ENCODE data around the gene PF4V1.

PF4V1 gene

GRCh38 chr4:73847526-73848182 is 5.4 kb upstream of the PF4V1 start:
- no peak for DNase-seq

DNA sequence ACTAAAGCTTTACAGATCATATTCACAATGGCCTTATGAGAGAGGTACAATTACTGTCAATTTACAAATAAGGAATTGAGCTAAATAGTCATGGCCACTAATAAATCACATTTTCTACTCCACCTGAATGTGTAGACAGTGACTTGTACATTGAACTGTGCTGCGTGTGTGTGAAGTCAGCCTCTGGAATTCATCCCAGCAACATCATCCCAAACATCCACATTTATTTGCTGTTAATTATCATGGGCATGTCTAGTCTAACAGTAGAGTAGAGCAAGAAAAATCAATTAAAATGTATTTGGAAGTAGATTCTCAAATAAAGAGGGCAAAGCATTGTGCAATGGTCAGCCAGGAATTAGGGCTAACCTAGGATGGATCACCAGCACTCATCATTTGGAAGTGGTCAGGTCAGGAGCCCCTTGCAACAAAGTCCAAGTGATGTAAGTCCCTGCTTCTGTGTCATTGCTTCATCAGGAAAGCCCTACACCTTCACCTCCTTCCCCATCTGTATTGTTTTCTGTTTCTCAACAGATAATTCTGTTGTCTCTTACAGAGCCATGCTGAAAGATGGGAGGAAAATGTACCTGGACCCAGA is 4.8 kb upstream of the PF4V1 start:
- no peak for DNase-seq

DNA sequence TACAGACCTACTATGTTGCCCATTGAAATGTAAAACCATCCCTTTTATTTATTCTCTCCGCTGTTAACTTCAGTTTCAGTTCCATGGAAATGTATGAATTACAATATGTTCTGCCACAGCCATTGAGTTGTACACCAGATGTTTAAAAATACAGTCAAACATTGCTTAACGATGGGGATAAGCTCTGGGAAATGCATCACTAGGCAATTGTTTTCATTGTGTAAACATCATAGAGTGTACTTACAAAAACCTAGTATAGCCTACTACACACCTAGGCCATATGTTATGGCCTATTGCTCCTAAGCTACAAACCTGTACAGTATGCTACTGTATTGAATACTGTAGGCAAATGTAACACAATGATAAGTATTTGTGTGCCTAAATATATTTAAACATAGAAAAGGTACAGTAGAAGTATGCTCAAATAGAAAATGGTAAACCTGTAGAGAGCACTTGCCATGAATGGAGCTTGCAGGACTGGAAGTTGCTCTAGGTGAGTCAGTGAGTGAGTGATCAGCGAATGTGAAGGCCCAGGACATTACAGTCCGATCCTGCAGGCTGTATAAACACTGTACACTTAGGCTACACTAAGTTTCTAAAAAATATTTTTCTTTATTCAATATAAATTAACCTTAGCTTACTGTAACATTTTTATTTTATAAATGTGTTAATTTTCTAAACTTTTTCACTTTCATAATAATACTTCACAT is 2.7 kb upstream of the PF4V1 start:
- no peak for DNase-seq

- no peak for DNase-seq
Measured at GRCh38 chr4:73851293-73851692, 1.8 kb upstream of the PF4V1 start.

DNA sequence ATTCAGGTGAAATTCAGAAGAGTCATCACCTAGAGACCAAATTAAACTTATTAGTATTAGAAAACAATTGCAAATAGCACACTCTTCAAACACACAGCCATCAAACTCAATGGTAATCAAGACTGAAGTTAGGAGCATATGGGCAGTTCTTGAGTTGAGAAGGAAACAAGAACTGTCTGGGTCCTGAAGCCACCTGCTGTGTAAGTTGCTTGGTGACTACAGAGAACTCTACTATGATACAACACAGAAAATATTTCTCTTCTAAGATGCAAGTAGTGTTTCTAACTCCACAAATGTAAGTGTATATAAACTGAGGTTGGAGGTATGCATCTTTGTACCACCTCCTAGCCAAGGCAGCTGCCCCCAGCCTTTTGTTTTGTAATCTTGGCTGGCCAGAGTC is 325 bp upstream of the PF4V1 start:
- no peak for DNase-seq

GRCh38 chr4:73853718-73854473 is 800 bp downstream of the PF4V1 start:
- no peak for DNase-seq

- DNase-seq: no peak
Measured at GRCh38 chr4:73855406-73855805, 2.3 kb downstream of the PF4V1 start.

DNA sequence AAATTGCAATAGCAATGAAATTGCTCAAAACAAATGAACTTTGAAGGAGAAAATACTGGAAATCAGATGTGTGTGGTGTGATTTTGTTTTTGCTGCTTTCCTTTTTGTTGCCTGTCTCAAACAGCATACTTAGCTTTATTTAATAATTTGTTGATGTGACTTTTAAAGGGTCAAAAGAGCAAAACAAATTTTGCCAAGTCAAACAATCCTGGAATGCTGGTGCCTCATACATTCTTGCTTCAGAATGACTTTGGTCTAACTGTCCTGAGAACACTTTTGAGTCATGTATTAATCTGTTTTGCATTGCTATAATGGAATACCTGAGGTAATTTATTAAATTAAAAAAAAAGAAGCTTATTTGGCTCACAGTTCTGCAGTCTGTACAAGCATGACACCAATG is 3.4 kb downstream of the PF4V1 start:
- no peak for DNase-seq

GRCh38 chr4:73859614-73860088 is 6.6 kb downstream of the PF4V1 start:
- DNase-seq: no peak

DNA sequence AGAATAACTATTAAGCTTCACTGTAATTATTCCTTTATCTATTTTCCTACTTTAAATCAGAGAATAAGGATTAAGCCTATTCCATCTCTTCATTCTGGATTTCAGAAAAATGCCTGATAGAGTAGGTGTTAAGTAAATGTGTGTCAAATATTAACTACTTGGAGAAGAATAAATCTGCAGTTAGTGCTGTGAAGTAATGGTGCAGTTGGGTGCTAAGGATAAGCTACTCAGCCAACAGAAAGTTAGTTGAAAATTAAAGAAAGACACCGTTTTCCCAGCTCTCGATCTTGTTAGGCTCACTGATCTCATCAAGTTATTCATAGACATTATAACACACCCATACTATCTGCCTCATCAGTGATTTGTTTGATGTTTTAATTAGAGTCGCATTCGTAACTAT is 7.1 kb downstream of the PF4V1 start:
- DNase-seq: no peak

- DNase-seq: no peak
Measured at GRCh38 chr4:73860917-73861316, 7.8 kb downstream of the PF4V1 start.

DNA sequence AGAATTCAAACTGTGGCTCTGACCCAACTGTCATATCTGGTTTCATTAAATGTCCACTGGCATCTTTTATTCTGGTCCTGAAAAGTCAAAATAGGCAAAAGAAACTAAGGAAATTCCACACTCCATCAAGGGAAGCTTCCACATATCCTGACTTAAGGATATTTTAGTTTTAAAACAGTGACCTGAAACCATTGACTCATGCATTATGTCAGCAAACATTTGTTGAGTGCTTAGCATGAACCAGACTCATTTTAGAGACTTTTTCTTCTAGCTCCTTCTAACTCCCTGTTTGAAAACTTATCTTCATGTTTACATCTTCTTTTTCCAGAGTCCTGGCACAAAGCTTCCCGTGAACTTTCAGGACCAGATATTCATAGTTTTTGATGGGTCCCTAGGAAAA is 9.2 kb downstream of the PF4V1 start:
- no peak for DNase-seq

- no peak for DNase-seq
Measured at GRCh38 chr4:73864365-73864764, 11.3 kb downstream of the PF4V1 start.

DNA sequence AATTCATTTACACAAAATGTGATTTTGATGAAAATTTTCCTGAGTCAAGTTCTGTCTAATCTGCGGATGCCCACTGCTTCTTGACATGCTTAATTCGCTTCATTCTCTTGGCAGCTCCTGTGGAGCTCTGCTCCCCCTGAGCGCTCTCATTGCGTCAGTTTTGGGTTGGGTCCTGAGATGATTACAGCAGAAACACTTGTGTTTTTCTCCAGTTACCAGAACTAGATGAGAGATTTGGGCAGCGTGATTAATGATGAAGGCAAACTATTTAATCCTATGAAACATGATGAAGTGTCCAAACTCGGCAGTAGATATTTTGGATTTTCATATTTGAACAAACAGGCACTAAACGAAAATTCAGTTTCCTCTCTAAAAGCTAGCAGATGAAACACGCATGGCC is 11.9 kb downstream of the PF4V1 start:
- no peak for DNase-seq

GRCh38 chr4:73865431-73866096 is 12.5 kb downstream of the PF4V1 start:
- DNase-seq: no peak

- no peak for DNase-seq
Measured at GRCh38 chr4:73866246-73866645, 13.2 kb downstream of the PF4V1 start.

DNA sequence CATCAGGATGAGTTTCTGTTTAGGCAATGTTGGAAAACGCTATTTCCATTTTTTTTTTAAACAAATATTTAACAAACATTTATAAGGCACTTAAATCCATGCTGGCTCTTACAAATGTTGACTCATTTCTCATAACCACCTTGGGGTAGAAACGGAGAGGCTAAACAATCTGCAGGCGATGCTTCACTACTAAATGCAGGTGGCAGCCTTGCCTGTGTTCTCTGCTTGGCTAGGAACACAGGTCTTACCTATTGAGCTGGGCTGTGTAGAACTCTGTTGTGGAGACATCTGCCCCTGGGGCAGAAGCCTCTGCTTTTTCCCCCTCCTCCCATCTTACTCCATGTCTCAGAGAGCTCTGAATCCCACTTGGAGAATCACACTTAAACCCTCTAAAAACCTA is 14.7 kb downstream of the PF4V1 start:
- DNase-seq: no peak

GRCh38 chr4:73868206-73869129 is 15.4 kb downstream of the PF4V1 start:
- no peak for DNase-seq

DNA sequence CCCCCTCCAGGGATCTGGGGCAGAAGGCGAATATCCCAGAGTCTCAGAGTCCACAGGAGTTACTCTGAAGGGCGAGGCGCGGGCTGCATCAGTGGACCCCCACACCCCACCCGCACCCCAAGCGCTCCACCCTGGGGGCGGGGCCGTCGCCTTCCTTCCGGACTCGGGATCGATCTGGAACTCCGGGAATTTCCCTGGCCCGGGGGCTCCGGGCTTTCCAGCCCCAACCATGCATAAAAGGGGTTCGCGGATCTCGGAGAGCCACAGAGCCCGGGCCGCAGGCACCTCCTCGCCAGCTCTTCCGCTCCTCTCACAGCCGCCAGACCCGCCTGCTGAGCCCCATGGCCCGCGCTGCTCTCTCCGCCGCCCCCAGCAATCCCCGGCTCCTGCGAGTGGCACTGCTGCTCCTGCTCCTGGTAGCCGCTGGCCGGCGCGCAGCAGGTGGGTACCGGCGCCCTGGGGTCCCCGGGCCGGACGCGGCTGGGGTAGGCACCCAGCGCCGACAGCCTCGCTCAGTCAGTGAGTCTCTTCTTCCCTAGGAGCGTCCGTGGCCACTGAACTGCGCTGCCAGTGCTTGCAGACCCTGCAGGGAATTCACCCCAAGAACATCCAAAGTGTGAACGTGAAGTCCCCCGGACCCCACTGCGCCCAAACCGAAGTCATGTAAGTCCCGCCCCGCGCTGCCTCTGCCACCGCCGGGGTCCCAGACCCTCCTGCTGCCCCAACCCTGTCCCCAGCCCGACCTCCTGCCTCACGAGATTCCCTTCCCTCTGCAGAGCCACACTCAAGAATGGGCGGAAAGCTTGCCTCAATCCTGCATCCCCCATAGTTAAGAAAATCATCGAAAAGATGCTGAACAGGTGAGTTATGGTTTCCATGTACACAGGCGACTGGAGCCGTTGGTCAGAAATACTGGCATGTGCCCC is 16.3 kb downstream of the PF4V1 start, which contains the start of gene CXCL1:
CXCL1 (plus strand) TSS at position 264 of the 926 bp plus-strand sequence; CDS start at position 342, 78 bp downstream.
- DNase-seq: no peak

- DNase-seq: no peak
Measured at GRCh38 chr4:73870260-73870659, 17.2 kb downstream of the PF4V1 start.

DNA sequence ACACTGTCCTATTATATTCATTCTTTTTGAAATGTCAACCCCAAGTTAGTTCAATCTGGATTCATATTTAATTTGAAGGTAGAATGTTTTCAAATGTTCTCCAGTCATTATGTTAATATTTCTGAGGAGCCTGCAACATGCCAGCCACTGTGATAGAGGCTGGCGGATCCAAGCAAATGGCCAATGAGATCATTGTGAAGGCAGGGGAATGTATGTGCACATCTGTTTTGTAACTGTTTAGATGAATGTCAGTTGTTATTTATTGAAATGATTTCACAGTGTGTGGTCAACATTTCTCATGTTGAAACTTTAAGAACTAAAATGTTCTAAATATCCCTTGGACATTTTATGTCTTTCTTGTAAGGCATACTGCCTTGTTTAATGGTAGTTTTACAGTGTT is 17.7 kb downstream of the PF4V1 start:
- no peak for DNase-seq
